Smooth muscle cell (in vitro differentiated cells): Measurements from ENCODE around the gene TRAPPC3. TPM values are rescaled to one million over a fixed set of nuclear protein-coding genes. Genes with fewer than 3 reads are reported as not detected.

Experiments used
- DNase-seq: peaks from one replicate; lab custom pipeline; 2025; ENCODE audit not compliant: unreplicated experiment; lab: John Stamatoyannopoulos, UW
- H2AFZ ChIP-seq: fragments of 200-600 bp; sonication (generic); 2 replicates; pipeline ENCODE4 v1.6.0; 2016; ENCODE audit warnings: antibody characterized with exemption, low read depth, mild to moderate bottlenecking
- H3F3A ChIP-seq: fragments of 200-600 bp; sonication (generic); 2 replicates; pipeline ENCODE4 v1.6.0; 2017; ENCODE audit warnings: antibody characterized with exemption, low read depth
- H3K27ac ChIP-seq: fragments of 200-600 bp; sonication (generic); 2 replicates; pipeline ENCODE4 v1.5.1; 2016; ENCODE audit warnings: low read depth, mild to moderate bottlenecking
- H3K27me3 ChIP-seq: fragments of 200-600 bp; sonication (generic); 2 replicates; pipeline ENCODE4 v1.6.1; 2016; ENCODE audit warnings: low read depth, mild to moderate bottlenecking
- H3K36me3 ChIP-seq: fragments of 200-600 bp; sonication (generic); 2 replicates; pipeline ENCODE4 v1.5.1; 2016; ENCODE audit warnings: low read depth
- H3K4me1 ChIP-seq: fragments of 200-600 bp; sonication (generic); 2 replicates; pipeline ENCODE4 v1.5.1; 2016; ENCODE audit warnings: low read depth
- H3K4me2 ChIP-seq: fragments of 200-600 bp; sonication (generic); 2 replicates; pipeline ENCODE4 v1.6.0; 2016; ENCODE audit warnings: mild to moderate bottlenecking
- H3K4me3 ChIP-seq: fragments of 200-600 bp; sonication (generic); 2 replicates; pipeline ENCODE4 v1.5.1; 2016; ENCODE audit warnings: mild to moderate bottlenecking
- H3K79me2 ChIP-seq: fragments of 200-600 bp; sonication (generic); 2 replicates; pipeline ENCODE4 v1.6.0; 2016; ENCODE audit warnings: low read depth, mild to moderate bottlenecking
- H3K9ac ChIP-seq: fragments of 200-600 bp; sonication (generic); 2 replicates; pipeline ENCODE4 v1.6.0; 2016; ENCODE audit warnings: low read depth
- H3K9me3 ChIP-seq: fragments of 200-600 bp; sonication (generic); replicated peaks from 2 replicates; pipeline ENCODE4 v1.5.1; 2016; ENCODE audit warnings: low read depth
- H4K20me1 ChIP-seq: fragments of 200-600 bp; sonication (generic); 2 replicates; pipeline ENCODE4 v1.6.0; 2016; ENCODE audit warnings: low read depth
- CTCF ChIP-seq: fragments of 200-600 bp; sonication (generic); IDR thresholded peaks from 2 replicates; pipeline ENCODE4 v1.5.1; 2017; ENCODE audit warnings: borderline replicate concordance, mild to moderate bottlenecking, antibody characterized with exemption; ENCODE audit not compliant: insufficient read depth, poor library complexity, severe bottlenecking
- WGBS: methylation state at CpG from one replicate; pipeline ENCODE4 v1.1.7; 2016; ENCODE audit warnings: low lambda C conversion rate; 5-methylcytosine and 5-hydroxymethylcytosine counted together
- polyA plus RNA-seq: library from polyadenylated mRNA; unstranded; fragments of >200 nt; fragmentation: Nextera tagmentation; extraction: Ambion mirVana; gene quantifications from 2 replicates; pipeline ENCODE4 v1.2.1, GENCODE V29; 2016
- total RNA-seq: library from RNA; depleted of rRNA; stranded (reverse); fragments of >200 nt; gene quantifications from 2 replicates; pipeline ENCODE4 v1.2.3, GENCODE V29; 2014

TRAPPC3 gene
- total and polyA plus RNA-seq, 2 experiments from 2014 or later, result 67.8 to 113 TPM

- H3K4me2 ChIP-seq, result no peak overlapping the region
- no peak for DNase-seq
- no peak for TF ChIP-seq CTCF
- no peaks in the 10 kb centered on the region for H3K27me3 ChIP-seq
- H3K4me3 ChIP-seq, result no peak overlapping the region
- H3K4me1 ChIP-seq, result peaks cover 40% of the 10 kb centered on the region
- H2AFZ ChIP-seq, result no peak overlapping the region
- H3K36me3 ChIP-seq, result no peaks in the 10 kb centered on the region
- H3F3A ChIP-seq, result peaks cover 12% of the 10 kb centered on the region
- no peaks in the 10 kb centered on the region for H3K9me3 ChIP-seq
- H3K9ac ChIP-seq, result no peak overlapping the region
- H3K79me2 ChIP-seq, result peaks cover 34% of the 10 kb centered on the region
- H4K20me1 ChIP-seq, result peaks cover 15% of the 10 kb centered on the region
- WGBS, result 96% methylated on average over 6 of the region's 6 CpGs
- H3K27ac ChIP-seq, result no peak overlapping the region
These were observed 4.2 kb upstream of the TRAPPC3 start for GRCh38 chr1:36153476-36153875.

GRCh38 chr1:36151845-36152203 lies 2.5 kb upstream of the TRAPPC3 start:
- Histone ChIP-seq H3K4me2 (peak overlapping the region; percentile 77), H3K4me3 (no peak overlapping the region)

GRCh38 chr1:36151134-36151844 lies 2.0 kb upstream of the TRAPPC3 start:
- Histone ChIP-seq H3K9me3 (no peaks in the 10 kb centered on the region), H3K27me3 (no peaks in the 10 kb centered on the region), H3K79me2 (peaks cover 34% of the 10 kb centered on the region), H3K36me3 (no peaks in the 10 kb centered on the region), H3K9ac (peak overlapping the region; percentile 71), H3F3A (peaks cover 8% of the 10 kb centered on the region), H2AFZ (peak overlapping the region; percentile 36), H3K4me1 (peaks cover 30% of the 10 kb centered on the region), H3K4me2 (peak overlapping the region; percentile 77), H3K4me3 (peak overlapping the region; percentile 17), H3K27ac (peak overlapping the region; percentile 99), H4K20me1 (peaks cover 11% of the 10 kb centered on the region)
- 31% methylated on average over 1 of the region's 1 CpG for WGBS
- no peak for TF ChIP-seq CTCF
- DNase-seq, result no peak

More at GRCh38 chr1:36151845-36152203, 2.5 kb upstream of the TRAPPC3 start:
- Histone ChIP-seq H3K27ac (peak overlapping the region; percentile 99), H2AFZ (peak overlapping the region; percentile 36), H3K27me3 (no peaks in the 10 kb centered on the region), H3K9ac (peak overlapping the region; percentile 71), H3K36me3 (no peaks in the 10 kb centered on the region), H3F3A (peaks cover 10% of the 10 kb centered on the region), H3K9me3 (no peaks in the 10 kb centered on the region), H3K79me2 (peaks cover 34% of the 10 kb centered on the region), H3K4me1 (peaks cover 30% of the 10 kb centered on the region), H4K20me1 (peaks cover 8% of the 10 kb centered on the region)
- no peak for DNase-seq
- 61% methylated on average over 3 of the region's 3 CpGs for WGBS
- TF ChIP-seq CTCF, result no peak
